ENCODE results near the gene VAV2.

The VAV2 gene

GRCh38 chr9:133991964-133992779 is at the start of gene VAV2:
VAV2 (minus strand) TSS chr9:133992324; CDS start chr9:133992278, 46 bp downstream.
- DNase-seq, result no peak

GRCh38 chr9:134041649-134041962 is 49.5 kb upstream of the VAV2 start:
- no peak for DNase-seq

DNA sequence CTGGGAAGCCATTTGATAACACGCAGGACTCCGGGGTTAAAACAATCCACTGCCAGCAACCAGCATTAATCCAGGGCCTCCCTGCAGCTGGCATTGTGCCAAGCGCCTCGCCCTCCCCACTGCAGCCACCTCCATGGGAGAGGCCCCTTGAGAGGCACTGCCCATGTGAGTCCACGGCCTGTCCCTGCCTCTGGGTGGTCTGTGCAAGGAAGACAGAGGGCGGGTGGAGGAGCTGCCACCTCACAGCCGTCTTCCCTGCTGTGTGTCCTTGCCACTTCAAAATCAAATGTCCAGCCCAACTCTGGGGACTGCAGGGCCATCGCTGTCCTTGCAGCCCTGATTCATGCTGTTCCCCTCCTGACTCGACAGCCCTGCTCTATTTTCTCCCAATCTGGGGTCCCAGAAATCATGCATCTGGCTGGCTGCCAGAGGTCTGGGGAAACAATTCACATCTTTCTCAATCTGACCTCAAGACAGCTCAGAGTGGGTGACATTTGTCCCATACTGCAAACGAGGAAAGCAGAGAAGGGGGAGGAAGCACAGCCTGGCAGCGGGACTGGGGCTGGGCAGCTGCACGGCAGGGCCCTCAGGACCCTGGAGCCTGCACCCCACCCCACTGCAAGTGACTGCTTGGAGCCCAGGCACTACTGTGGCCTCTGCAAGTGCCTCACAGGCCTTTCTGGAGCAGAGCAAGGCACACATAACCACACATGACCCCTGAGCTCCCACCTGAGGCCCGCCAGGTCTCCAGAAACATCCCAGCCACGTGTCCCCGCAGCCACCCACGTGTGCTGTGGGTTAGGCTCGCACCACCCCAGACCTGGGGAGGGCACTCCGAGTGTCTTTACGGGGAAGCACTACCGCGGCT is 48.9 kb upstream of the VAV2 start:
- no peak for DNase-seq

- DNase-seq, result no peak
These were observed 48.0 kb upstream of the VAV2 start for GRCh38 chr9:134040176-134040565.

GRCh38 chr9:134039386-134040175 is 47.5 kb upstream of the VAV2 start:
- no peak for DNase-seq

GRCh38 chr9:134037641-134038040 is 45.5 kb upstream of the VAV2 start:
- no peak for DNase-seq

GRCh38 chr9:134036130-134036529 is 44.0 kb upstream of the VAV2 start:
- no peak for DNase-seq

- no peak for DNase-seq
These were observed 43.2 kb upstream of the VAV2 start for GRCh38 chr9:134035041-134036039.

GRCh38 chr9:134034215-134035040 is 42.3 kb upstream of the VAV2 start:
- no peak for DNase-seq

GRCh38 chr9:134033516-134034214 is 41.5 kb upstream of the VAV2 start:
- no peak for DNase-seq

DNA sequence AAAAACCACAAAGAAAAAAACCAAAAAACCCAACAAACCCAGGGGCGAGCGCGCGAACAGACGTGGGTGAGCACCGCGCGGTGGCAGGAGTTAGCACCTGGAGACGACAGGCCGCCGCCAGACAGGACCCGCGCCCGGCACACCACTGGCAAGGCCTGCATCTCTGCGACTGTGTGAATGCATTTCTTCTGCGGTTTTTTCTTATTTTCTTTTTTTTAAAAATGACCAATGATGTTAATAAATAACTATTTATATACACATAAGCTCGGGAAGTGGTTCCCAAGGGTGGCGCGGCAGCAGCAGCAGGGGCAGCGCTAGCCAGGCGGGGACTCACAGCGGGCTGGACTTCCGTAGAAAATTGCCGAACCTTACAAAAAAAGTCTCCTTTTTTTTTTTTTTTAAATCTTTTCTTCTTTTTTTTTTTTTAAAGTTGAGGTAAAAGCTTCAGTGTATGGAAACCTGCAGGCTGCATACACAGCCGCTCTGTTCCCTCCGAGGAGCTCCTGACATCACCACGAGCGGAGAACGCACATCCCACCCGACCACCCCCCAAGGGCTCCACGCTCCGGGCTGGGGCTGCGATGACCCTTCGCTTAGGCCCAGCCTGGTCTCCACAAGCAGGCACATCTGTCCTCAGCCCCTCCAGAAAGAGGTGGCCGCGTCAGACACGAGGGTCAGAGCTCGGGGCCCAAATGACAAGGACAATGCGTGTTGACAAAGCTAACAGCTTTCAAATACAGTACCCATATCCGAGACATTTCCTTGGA is 40.5 kb upstream of the VAV2 start:
- no peak for DNase-seq

DNA sequence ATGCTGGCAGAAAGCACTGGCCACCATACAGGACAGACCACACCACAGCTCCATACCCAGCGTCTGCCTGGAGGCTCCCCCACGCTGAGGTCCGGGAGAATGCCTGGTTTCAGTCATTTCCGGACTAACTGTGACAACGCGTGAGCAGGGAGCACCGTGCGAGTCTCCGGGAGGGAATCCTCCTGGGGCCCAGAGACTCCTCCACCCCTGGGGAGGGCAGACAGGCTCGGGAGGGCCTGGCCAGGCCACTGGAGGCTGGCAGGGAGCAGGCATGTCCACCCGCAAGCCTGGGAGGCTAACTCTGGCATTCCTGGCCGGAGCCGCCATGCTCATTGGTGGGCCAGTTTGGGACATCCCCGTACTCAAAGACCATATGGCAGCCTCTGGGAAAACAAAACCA is 39.7 kb upstream of the VAV2 start:
- no peak for DNase-seq

DNA sequence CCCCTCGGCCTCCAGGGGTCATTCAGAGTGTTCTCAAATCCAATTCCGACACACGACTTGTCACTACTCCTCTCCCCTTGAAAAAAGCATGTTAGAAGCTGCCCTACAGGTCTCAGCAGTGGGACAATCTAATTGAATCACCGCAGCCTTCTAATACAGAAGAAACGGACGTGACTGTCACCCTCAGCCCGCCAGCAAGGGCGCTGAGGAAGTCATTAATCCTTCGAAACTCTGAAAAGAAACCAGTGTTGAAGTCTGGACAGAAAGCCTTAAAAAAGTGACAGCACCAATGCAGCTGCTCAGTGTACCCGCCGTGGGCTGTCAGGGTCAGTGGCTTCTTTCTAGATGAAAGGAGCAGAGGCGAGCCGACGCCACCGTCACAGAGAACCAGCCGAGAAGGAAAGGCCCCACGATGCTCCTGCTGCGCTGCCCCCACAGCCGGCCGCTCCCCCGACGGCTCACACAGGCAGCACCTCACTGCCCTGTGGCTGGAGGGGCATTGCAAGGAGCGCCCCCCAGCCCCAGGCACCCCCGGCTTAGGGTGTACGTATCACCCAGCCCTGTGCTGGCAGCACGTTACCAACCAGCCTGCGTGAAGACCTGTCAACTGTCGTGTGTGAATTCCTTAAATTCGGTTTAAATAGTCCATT is 38.8 kb upstream of the VAV2 start:
- DNase-seq, result no peak

DNA sequence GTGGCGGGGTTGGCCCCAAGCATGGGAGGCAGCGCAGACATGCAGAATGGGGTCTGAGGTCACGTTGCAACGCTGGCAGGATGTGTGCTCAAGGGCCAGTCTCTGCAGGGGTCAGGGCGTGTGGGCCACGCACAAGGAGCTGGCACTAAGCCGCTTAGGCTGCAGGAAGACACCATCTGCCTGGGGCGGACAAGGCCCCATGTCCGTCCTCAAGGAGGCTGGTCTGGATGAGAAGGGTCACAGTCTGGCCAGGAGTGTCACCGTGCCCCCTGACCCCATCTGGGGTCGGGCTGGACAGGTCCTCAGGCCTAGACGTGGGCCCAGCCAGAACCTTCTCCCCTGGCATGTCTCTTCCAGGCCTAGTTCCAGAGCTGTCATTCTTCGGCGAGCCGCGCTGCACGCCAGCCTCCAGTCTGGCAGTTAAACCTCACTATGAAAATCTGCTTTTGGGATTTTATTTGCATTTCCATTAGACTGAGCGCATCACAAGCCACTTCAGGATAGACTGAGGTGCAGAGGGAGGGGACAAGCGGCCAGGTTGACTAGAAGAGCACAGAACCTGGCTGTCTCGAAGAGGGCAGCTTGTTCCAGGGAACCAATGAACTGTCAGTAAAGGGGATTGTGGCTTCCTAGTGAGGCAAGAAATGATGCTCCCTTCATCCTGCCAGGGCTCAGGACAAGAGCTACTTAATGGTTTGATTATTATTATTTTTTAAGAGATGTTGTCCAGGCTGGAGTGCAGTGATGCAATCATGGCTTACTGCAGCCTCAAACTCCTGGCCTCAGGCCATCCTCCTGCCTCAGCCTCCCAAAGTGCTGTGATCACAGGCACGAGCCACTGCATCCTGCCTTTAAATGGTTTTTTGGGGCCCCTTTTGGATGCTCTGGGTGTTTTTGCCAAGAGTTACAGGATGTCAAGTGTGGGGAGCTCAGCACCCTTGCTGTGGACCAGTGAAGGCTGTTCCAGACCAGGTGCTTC is 37.4 kb upstream of the VAV2 start:
- DNase-seq, result no peak

DNA sequence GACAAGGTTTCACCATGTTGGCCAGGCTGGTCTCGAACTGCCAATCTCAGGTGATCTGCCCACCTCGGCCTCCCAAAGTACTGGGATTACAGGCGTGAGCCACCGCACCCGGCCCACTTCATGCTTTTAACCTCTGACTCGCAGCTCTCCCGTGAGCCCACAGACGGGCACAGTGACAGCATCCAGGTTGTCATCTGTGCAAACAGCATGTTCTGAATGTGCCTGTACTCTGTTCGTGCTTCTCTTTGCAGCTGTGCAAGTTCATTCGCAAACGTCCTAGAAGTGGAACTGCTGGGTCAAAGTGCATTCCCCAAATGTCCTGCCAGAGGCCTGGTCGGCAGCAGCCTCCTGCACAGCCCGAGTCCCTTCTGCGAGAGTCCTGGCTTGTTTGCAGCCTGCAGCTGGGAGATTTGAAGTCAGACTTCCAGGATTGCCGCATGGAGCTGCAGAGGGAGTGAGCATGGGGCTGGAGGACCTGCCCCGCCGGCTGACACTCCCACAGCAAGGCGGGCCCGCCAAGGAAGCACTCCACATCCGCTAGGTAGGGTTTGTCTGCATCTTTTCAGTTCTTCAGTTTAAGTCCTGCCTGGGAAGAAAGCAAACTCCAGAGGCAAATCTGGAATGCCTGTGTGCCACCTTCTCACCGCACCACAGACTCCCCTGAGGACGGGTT is 36.6 kb upstream of the VAV2 start:
- no peak for DNase-seq

DNA sequence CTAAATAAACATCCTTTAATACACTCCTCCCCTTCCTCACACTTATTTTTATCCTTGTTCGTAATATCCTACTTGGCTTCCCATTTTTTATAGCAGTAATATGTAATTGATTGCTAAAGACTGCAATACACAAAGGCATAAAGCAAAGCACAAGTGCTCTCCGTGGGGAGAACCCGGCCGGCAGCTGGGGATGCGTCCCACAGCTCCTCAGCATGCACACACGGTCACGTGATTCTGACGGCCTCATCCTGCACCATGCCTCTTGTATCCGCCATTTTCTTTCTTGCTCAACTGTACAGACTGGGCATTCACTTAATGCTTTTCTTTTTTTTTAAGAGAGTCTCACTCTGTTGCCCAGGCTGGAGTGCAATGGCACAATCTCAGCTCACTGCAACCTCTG is 36.0 kb upstream of the VAV2 start:
- no peak for DNase-seq

GRCh38 chr9:134027561-134027960 is 35.4 kb upstream of the VAV2 start:
- no peak for DNase-seq
